Iris pigment epithelial cell (primary cell): ENCODE data around the gene SIX4.

Experiments
- DNase-seq: peaks from one replicate; pipeline ENCODE4 v3.0.0-alpha.2; 2011; ENCODE audit warnings: low read depth

The SIX4 gene

DNA sequence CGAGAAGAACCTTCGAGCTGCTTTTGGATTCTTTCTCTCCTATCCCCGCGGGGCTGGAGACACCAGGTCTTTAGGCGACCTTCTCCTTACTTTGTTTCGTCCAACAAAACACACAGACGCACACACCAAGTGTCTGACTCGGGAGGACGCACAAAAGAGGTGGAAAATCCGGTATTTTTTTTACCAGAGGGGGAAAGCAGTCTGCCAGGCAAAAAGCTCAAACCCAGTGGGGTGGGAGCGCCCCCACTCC lies 2.1 kb downstream of the SIX4 start:
- DNase-seq: no peak

DNA sequence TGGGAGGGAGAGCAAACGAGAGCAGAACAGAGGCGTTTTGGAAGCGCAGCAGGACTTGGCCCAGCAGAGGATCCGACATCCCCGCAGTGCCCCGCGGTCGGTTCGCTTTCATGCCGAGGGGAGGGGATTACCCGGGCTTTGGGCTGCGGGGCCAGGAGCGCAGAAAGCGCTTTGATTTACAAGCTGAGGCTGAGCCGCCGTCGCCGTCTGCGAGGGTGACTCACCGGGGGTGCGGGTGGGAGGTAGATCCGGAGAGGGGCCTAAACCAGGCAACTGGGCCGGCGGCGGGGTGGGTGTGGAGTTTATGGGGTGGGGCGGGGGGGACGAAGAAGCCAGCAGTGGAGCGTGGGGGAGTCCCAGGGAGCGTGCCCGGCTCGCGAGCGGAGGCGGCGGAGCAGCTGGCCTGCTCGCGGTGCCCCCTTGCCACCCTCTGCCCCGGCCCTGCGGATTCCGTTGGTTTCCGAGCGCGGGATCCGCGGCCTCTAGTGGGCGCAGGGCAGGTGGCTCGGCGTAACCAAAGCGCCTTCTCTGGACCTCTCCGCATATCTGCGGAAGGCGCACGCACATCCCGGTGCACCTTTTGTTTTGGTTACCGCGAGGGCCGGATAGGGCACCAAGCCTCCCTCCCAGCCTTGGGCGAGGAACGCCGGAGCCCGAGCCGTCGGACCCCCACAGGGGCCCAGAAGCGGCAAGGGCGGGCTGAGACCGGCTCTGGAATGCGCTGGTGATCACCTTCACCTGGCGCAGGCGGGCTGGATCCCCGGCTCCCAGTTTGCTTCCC lies 2.6 kb downstream of the SIX4 start:
- peak; percentile 78 for DNase-seq

DNA sequence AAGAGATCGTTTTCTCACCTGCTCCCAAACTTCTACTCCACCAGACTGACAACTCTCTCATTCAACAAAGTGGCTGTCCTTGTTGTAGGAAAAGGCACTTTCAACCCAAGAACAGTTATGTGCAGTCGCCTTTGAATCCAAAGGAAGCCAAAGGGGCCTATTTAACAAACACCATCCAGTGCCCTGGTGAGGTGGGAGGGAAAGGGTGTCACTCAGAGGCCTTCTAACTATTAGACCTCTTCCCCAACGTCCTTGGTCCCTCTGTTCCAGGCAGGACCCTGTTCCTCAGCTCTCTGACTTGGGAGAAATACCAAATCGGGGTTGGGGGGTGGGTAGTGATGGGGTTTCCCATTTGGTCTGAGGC lies 3.2 kb downstream of the SIX4 start:
- no peak for DNase-seq

DNA sequence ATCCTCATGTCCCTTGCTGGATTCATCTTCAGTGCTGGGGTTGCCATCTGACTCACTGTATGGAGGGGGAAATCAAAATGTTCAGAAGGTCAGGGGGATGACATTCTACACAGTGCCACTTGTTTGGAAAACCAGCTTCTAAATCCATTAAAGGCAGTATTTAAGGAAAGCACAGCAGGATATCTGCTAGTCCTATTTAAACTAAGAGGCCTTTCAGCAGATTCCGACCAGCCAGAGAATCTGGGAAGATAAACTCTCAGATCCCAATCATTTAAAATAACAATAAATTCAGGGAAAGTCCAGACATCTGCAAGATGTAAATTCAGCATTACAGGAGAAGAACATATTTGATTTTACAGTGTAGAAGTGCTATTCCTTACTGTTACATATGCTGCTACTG lies 3.8 kb downstream of the SIX4 start:
- no peak for DNase-seq

DNA sequence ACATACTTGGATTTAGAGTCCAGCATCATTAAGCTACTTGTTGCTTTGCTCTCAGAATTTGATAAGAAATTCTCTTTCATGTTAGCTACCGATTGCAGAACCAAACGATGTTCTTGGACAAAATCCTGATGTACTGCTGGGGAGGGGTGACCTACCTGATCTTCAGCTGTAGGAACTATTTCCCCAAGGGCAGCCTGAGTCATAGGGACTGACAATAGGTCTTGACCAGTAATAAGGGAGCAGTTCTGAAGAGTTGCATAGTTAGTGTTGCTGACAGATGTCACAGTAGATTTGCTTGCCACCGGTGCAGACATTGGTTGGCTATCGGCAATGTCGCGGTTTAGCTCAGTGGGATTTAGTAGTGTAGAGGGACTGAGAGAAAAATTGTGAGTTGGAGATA lies 10.6 kb downstream of the SIX4 start:
- no peak for DNase-seq

DNA sequence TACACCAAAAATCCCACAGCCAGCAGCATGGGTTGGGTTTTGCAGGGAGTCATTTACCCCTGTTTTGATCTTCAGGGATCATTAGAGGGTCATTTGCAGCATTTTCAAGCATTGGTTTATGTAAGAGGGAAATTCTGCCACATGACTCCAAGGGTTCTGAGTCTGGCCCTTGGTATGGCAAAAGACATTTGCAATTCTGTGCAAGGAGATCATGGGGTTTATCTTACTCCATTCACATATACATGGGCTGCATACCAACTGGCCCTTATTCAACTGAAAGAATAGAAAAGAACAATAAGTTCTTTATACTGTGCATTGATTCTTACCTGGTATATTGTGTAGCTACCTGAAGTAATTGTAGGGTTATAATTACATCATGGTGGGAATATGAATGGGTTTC lies 13.7 kb downstream of the SIX4 start:
- no peak for DNase-seq

DNA sequence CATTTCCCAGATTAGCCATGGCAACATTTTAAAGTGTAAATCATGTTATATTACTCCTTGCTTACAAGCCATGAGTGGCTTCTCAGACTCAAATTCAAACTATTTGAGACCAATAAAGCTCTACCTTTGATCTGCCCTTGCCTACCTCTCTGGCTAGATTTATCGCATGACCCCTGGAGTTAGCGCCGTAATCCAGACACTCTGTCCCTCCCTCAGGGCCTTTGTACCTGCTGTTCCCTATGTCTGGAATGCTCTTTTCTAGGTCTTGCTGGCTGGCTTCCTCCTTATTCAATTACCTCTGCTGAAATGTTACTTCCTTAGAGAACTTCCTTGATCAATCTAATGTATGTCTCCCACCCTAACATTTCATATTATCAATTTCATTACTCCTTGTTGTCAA lies 16.3 kb downstream of the SIX4 start:
- DNase-seq: no peak

DNA sequence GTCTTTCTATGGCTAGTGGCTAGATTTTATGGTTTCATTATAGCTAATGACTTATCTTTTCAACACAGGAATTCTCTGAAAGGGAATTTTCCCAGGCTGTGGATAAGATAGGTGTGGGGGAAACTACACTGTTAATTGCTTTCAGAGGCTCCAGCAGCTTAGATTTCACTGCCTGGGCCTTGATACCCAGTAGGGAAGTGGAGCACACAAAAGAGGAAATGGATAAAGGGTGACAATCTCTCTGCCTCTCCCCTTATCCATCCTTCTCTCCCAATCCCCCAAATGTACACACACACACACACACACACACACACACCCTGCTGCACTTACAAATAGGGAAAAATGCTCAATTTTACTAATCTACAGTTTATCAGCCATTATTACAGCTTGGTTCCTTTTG lies 19.1 kb downstream of the SIX4 start:
- DNase-seq: no peak

DNA sequence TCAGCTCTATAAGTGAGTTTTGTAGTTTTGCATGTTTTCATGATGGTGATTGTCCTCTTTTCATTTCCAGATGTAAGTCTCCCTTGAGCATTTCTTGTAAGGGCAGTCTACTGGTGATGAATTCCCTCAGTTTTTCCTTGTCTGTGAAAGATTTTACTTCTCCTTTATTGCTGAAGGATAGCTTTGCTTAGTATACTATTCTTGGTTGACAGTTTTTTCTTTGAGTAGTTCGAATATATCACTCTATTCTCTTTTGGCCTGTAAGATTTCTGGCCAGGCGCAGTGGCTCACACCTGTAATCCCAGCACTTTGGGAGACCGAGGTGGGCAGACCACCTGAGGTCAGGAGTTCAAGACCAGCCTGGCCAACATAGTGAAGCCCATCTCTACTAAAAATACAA lies 23.6 kb downstream of the SIX4 start:
- no peak for DNase-seq

DNA sequence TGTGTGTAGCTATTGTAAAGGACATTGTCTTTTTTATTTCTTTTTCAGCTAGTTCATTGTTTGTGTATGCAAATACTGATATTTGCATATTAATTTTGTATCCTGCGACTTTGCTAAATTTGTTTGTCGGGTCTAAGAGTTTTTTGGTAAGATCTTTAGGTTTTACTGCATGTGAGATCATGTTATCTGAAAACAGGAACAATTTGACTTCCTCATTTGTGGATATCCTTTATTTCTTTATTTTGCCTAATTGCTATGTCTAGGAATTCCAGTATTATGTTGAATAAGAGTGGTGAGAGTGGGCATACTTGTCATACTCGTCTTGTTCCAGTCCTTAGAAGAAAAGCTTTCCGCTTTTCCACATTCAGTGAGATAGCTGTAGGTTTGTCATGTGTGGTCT lies 28.8 kb downstream of the SIX4 start:
- no peak for DNase-seq

DNA sequence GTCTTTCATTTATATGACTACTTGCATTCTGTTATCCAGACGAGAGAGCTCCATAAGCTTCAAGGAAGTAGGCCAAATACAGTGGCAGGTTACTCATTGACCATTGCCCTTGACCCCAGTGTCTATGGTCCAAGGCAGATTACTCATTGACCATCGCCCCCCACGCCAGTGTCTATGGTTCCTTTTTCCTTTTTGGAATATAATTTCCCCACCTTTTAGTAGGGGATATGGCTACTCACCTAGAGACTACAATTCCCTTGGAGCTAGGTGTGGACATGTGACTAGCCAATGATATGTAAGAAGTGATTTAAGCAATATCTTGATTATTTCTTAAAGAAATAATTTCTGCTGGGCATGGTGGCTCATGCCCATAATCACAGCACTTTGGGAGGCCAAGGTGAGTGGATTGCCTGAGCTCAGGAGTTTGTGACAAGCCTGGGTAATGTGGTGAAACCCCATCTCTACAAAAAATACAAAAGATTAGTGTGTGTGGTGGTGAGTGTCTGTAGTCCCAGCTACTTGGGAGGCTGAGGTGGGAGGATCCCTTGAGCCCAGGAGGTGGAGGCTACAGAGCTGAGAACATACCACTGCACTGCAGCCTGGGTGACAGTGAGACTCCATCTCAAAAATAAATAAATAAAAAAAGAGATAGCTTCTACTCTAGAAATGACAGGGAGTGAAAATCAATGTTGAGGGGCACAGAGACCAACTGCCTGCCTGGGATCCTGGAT lies 32.6 kb downstream of the SIX4 start:
- DNase-seq: no peak

DNA sequence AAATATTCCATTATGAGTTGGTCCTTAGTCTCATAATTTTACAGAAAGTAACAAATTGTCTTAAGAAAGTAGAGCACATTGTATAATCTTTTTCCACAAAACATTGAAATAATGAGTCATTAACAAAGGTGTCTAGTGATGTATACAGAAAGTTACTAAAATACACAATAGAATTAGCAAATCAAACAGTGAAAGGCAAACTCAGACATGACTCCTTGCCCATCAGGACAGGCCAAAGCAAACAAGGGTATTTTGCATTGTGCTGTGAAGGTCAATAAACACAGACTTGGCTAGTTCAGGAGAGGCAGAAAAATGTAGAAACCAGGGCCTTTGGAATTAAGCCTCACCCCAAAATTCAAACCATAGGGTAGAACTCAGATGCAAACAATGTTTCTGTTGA lies 37.3 kb downstream of the SIX4 start:
- DNase-seq: no peak

DNA sequence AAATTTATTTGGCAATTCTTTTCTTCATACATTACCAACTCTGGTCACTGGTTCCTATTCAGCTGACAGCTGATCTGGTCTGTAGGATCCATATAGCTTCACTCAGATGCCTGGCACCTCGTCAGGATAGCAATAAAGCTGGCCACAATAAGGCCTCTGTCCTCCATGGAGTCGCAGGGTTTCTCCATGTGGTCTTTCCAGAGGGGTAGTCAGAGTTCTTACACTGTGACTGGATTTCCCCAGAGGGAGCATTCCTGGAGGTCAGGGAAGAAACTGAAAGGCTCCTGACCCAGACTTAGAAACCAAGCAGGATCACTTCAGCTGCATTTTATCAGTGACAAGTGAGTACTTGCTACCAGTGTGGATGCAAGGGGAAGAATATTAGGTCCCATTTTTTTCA lies 39.9 kb downstream of the SIX4 start:
- no peak for DNase-seq

DNA sequence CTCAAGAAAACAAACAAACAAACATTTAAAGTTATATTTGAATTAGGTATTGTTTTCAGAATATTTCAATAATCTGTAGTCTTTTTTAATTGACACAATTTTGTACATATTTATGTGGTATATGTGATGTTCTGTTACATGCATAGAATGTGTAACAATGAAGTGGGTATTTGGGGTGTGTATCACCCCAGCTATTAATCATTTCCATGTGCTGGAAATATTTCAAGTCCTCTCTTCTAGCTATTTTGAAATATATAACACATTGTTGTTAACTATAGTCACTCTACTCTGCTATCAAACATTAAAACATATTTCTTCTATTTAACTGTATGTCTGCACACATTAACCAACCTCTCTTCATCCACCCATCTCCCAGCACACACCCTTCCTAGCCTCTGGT lies 42.9 kb downstream of the SIX4 start:
- DNase-seq: peak; percentile 14

DNA sequence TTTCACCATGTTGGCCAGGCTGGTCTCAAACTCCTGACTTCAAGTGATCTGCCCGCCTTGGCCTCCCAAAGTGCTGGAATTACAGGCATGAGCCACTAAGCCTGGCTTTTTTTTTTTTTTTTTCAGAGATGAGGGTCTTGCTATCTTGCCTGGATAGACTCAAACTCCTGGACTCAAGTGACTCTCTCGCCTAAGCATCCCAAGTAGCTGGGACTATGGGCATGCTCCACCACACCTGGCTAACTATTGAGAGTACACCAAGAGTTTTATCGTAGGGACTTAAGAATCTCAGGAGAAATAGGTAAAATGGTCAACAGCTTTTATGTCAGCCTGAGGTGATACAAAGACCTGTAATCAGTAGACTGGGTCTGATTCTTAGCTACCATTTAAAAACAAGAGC lies 43.6 kb downstream of the SIX4 start:
- no peak for DNase-seq

DNA sequence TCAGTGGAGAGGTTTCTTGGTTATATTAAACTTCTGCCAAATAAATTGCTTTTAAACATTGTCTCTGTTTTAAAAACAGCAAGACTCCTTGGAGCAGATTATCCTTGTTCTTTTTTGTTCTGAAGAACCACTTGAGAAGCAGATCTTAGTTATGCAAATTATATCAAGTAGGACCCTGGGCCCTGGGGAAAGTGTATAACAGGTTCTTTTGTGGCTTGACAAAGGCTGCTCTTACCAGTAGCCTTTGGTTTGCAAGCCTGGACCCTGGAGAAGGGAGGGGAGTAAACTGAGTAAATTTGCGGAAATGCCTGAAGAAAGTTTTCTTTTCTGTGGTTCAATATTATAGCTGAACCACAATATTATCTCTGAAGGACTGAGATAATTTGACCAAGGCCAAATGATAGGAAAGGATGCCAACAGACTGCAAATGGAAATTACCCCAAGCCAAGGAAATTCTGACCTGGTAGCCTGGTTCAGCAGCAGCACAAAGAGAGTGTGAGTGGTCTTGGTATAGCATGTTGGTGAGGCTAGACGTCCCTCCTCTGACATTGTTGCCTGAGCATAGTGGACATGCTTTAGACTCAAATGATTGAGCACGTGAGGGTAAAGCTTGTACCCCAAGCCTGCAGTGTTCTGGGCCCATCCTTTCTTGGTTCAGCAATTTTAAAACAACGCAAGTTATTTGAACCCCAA lies 44.4 kb downstream of the SIX4 start:
- DNase-seq: no peak

DNA sequence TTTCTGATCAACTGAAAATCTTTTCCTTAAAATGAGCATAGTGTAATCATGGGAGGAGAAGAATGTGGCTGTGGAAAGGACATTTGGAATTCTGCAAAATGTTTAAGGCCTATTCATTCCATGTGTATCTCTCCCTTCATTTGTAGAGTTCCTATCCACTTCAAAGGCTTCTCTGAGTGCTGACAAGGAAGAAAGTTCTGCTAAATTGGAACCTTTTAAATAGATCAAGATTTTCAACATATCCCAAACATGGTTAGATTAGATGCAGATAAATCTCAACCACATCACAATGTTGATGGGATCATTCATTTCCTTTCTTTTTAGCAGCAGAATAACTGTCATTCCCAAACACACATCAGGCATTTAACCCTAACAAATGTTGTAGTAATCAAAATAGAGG lies 46.5 kb downstream of the SIX4 start:
- no peak for DNase-seq

DNA sequence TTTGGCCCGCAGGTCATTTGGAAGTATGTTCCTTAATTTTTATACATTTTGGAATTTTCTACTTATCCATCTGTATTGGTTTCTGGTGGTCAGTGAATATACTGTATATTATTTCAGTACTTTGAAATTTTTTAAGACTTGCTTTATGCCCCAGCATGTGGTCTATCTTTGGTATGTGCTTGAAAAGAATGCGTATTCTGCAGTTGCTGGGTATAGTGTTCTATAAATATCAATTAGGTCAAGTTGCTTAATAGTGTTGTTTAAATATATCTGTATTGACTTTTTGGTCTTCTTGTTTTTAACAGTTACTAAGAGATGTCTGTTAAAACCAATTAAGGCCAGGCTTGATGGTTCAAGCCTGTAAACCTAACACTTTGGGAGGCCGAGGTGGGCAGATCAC lies 53.2 kb downstream of the SIX4 start:
- DNase-seq: peak; percentile 77

DNA sequence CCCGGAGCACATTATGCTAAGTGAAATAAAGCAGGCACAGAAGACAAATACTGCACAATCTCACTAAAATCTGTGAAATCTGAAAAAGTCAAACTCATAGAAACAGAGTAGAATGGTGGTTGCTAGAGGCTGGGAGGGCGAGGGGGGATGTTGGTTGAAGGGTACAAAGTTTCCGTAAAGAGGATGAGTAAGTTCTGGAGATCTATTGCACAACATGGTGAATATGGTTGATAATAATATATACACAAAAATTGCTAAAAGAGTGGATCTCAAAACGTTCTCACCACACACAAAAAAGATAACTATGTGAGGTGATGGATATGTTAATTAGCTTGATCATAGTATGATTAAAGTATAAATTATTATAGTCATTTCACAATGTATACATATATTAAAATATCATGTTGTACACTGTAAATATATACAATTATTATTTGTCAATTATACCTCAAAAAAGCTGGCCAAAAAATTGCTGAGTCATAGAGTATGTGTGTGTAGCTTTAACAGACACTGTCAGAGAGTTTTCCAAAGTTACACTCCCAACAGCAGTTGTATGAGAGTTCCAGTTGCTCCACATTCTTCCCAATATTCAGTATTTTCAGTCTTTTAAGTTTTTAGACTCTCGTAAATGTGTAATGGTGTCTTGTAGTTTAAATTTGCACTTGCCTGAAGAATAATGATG lies 55.6 kb downstream of the SIX4 start:
- no peak for DNase-seq

DNA sequence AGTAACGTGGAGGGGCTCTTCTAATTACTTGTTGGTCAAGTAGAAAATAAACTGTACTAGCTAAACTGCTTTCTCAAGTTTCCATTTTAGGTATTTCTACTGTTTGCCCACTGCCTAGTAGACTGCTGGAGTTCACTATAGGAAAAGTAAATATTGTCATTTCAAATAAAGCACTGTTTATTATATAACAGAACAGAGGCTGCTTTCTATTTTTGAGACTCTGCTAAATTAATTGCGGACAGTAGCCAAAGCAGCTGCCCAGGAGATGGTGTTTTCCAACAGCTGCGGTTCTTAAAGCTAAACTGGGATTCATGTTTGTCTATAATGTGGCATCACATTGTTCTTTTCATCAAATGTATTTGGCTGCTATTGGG lies 59.0 kb downstream of the SIX4 start:
- no peak for DNase-seq

DNA sequence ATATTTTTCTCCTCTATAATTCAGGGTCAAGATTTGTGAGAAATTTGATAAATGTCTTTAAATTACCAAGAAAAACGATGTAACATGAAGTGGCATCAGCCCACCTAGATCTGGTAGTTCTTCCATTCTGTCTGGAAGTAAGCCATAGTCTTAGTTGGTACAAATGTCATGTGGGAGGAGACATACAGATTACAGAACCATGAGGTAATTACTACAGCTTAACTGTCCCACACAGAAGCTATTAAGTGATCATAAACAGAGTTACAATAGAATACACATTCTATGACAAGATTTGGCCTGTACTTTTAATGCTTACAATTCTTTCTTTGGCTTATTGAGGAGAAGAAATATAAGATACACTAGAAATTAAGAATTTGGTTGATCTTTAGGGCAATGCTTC lies 61.2 kb downstream of the SIX4 start:
- DNase-seq: no peak

DNA sequence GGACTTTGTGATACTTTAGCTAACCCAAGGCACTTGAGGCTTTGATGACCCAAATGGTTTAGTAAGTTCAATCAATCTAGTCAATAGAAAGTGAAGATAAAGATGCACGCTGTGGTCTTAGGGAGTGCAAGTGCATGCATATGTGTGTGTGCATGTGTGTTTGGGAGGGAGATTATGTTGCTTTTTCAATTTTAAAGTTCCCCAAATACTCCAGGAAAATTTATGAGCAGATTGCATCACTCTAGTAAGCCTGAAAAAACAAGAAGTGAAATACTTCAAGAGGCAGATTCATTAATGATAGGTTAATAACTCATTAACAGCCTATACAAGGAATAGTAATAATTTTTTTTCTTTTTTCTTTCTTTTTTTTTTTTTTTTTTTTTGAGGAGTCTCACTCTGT lies 62.4 kb downstream of the SIX4 start:
- no peak for DNase-seq
